A549 (cell line): ENCODE measurements around the gene CMC2. TPM values are rescaled to one million over a fixed set of nuclear protein-coding genes. Genes with fewer than 3 reads are reported as not detected.

ENCODE experiments used
- ATAC-seq, 2 experiments: fragments of 200-7000 bp in 1 of 2; fragments of >200 bp in 1 of 2; cut with Nextera tagmentation in 1 of 2; cut with Tn5 transposase in 1 of 2; 3 replicates each; pipeline versions ENCODE4 v1.8.0 to v1.9.1; 2018 to 2020; ENCODE audit warnings: mild to moderate bottlenecking in 1 of 2, moderate library complexity in 1 of 2
- CTCF ChIA-PET: fragments of 300-600 bp; sonication (Branson Sonifier 250); formaldehyde crosslinking; extraction: SDS; loops from one replicate; lab custom pipeline; 2021; ENCODE audit warnings: antibody characterized with exemption, inconsistent platforms; lab: Yijun Ruan, JAX
- POLR2A ChIA-PET: fragments of 350-600 bp; formaldehyde crosslinking; extraction: SDS; loops from one replicate; lab custom pipeline; 2021; ENCODE audit warnings: antibody characterized with exemption, inconsistent platforms; lab: Yijun Ruan, JAX
- DNase-seq, 2 experiments: peaks; one replicate each; pipeline versions ENCODE4 v3.0.0 to v3.0.0-alpha.2; 2011 to 2016; ENCODE audit warnings: low read depth in 1 of 2, low spot score in 1 of 2
- FAIRE-seq: peaks from 2 replicates; lab custom pipeline; 2011; peaks lifted over from hg19 to GRCh38; lab: Jason Lieb, UNC
- H3K27ac ChIP-seq, 2 experiments: fragments of >200 bp; sonication (Bioruptor Twin); formaldehyde crosslinking; 3 replicates each; pipeline ENCODE4 v1.5.1; 2016 to 2017
- H3K4me1 ChIP-seq: fragments of >200 bp; sonication (Bioruptor Twin); formaldehyde crosslinking; 3 replicates; pipeline ENCODE4 v1.6.1; 2016
- H3K4me2 ChIP-seq: fragments of >200 bp; sonication (Bioruptor Twin); formaldehyde crosslinking; 3 replicates; pipeline ENCODE4 v1.6.1; 2016
- H3K4me3 ChIP-seq: fragments of >200 bp; sonication (Bioruptor Twin); formaldehyde crosslinking; 3 replicates; pipeline ENCODE4 v1.5.1; 2016
- H3K9me3 ChIP-seq: fragments of >200 bp; sonication (Bioruptor Twin); formaldehyde crosslinking; 3 replicates; pipeline ENCODE4 v1.6.1; 2016
- CBX2 ChIP-seq: fragments of 200-600 bp; sonication (generic); IDR thresholded peaks from 2 replicates; pipeline ENCODE4 v1.6.1; 2016; ENCODE audit warnings: low read depth, mild to moderate bottlenecking, borderline replicate concordance
- CBX8 ChIP-seq: fragments of 200-600 bp; sonication (generic); IDR thresholded peaks from 2 replicates; pipeline ENCODE4 v1.6.1; 2016
- CEBPB ChIP-seq, 2 experiments: fragments of >200 bp in 1 of 2; sonication (Bioruptor Twin) in 1 of 2; formaldehyde crosslinking in 1 of 2; IDR thresholded peaks; 2 replicates each; pipeline ENCODE4 v1.6.1; 2012 to 2016
- CHD2 ChIP-seq: fragments of 150-350 bp; IDR thresholded peaks from 2 replicates; pipeline ENCODE4 v1.6.1; 2014; ENCODE audit warnings: low read length; ENCODE audit not compliant: partially characterized antibody
- CTCF ChIP-seq: fragments of >200 bp; sonication (Bioruptor Twin); formaldehyde crosslinking; IDR thresholded peaks from 3 replicates; pipeline ENCODE4 v1.5.1; 2016
- E2F6 ChIP-seq: IDR thresholded peaks from 2 replicates; pipeline ENCODE4 v1.6.1; 2012; ENCODE audit warnings: low read depth, borderline replicate concordance
- FOSB ChIP-seq: fragments of 250-450 bp; sonication (Bioruptor Pico); IDR thresholded peaks from 2 replicates; pipeline ENCODE4 v1.5.0; 2020; ENCODE audit warnings: mild to moderate bottlenecking, moderate library complexity
- FOSL2 ChIP-seq, 2 experiments: fragments of 450-650 bp in 1 of 2; fragments of >200 bp in 1 of 2; sonication (Bioruptor Twin) in 1 of 2; formaldehyde crosslinking; IDR thresholded peaks; 2 replicates each; pipeline versions ENCODE4 v1.5.0 to v1.6.1; 2016 to 2020; ENCODE audit warnings: mild to moderate bottlenecking in 1 of 2, moderate library complexity in 1 of 2
- GATA3 ChIP-seq: IDR thresholded peaks from 2 replicates; pipeline ENCODE4 v1.6.1; 2012; ENCODE audit warnings: borderline replicate concordance
- HDAC2 ChIP-seq: fragments of 200-600 bp; sonication (generic); IDR thresholded peaks from 2 replicates; pipeline ENCODE4 v1.6.1; 2016
- HOXB5 ChIP-seq: fragments of 250-450 bp; sonication (Bioruptor Pico); IDR thresholded peaks from 2 replicates; pipeline ENCODE4 v1.5.0; 2020; ENCODE audit warnings: mild to moderate bottlenecking, moderate library complexity
- JUN ChIP-seq, 2 experiments: fragments of >200 bp; sonication (Bioruptor Twin); formaldehyde crosslinking; IDR thresholded peaks; 2 replicates in 1 of 2; 3 replicates in 1 of 2; pipeline ENCODE4 v1.6.1; 2016 to 2017
- JUNB ChIP-seq: fragments of >200 bp; sonication (Bioruptor Twin); formaldehyde crosslinking; IDR thresholded peaks from 2 replicates; pipeline ENCODE4 v1.6.1; 2016
- KDM1A ChIP-seq: fragments of 200-600 bp; sonication (generic); IDR thresholded peaks from 2 replicates; pipeline ENCODE4 v1.6.1; 2016; ENCODE audit warnings: low read depth, mild to moderate bottlenecking
- MAX ChIP-seq: IDR thresholded peaks from 2 replicates; pipeline ENCODE4 v1.6.1; 2012
- PHF8 ChIP-seq: fragments of 200-600 bp; sonication (generic); IDR thresholded peaks from 2 replicates; pipeline ENCODE4 v1.6.1; 2016; ENCODE audit warnings: low read depth, mild to moderate bottlenecking, antibody characterized with exemption, moderate library complexity, borderline replicate concordance
- POLR2A ChIP-seq: IDR thresholded peaks from 2 replicates; pipeline ENCODE4 v1.6.1; 2012; ENCODE audit warnings: mild to moderate bottlenecking, low read length
- RARB ChIP-seq: fragments of 250-450 bp; sonication (Bioruptor Pico); IDR thresholded peaks from 2 replicates; pipeline ENCODE4 v1.8.0; 2021; ENCODE audit warnings: mild to moderate bottlenecking, moderate library complexity
- RCOR1 ChIP-seq: fragments of 150-350 bp; IDR thresholded peaks from 2 replicates; pipeline ENCODE4 v1.6.1; 2014; ENCODE audit warnings: antibody characterized with exemption, low read length, low read depth
- REST ChIP-seq: fragments of 200-600 bp; sonication (generic); IDR thresholded peaks from 2 replicates; pipeline ENCODE4 v1.6.1; 2016; ENCODE audit warnings: antibody characterized with exemption, mild to moderate bottlenecking, moderate library complexity
- RNF2 ChIP-seq: fragments of 200-600 bp; sonication (generic); IDR thresholded peaks from 2 replicates; pipeline ENCODE4 v1.6.1; 2016; ENCODE audit warnings: low read depth, mild to moderate bottlenecking, antibody characterized with exemption, moderate library complexity, borderline replicate concordance
- SMC3 ChIP-seq: fragments of >200 bp; sonication (Bioruptor Twin); formaldehyde crosslinking; IDR thresholded peaks from 3 replicates; pipeline ENCODE4 v1.6.1; 2018; ENCODE audit warnings: inconsistent platforms
- TP53 ChIP-seq: fragments of 250-450 bp; sonication (Bioruptor Pico); IDR thresholded peaks from 2 replicates; pipeline ENCODE4 v1.5.0; 2021; ENCODE audit warnings: mild to moderate bottlenecking, moderate library complexity
- USF2 ChIP-seq: fragments of 450-650 bp; IDR thresholded peaks from 2 replicates; pipeline ENCODE4 v1.6.1; 2014; ENCODE audit warnings: antibody characterized with exemption
- ZFP36 ChIP-seq: fragments of 450-650 bp; IDR thresholded peaks from 2 replicates; pipeline ENCODE4 v1.6.1; 2014; ENCODE audit warnings: borderline replicate concordance; ENCODE audit not compliant: partially characterized antibody
- WGBS: methylation state at CpG from one replicate; pipeline ENCODE4 v1.1.6; 2017; ENCODE audit errors: missing lambda C conversion rate; 5-methylcytosine and 5-hydroxymethylcytosine counted together
- polyA plus RNA-seq, 4 experiments: library from polyadenylated mRNA; depleted of rRNA in 3 of 4; stranded (reverse); fragments of >200 nt; fragmentation: RNase III in 1 of 4; extraction: RNeasy Plus Mini Kit Qiagen cat#74134 plus additional on column Dnase treatment in 1 of 4; gene quantifications; 2 replicates in 3 of 4; 3 replicates in 1 of 4; pipeline ENCODE4 v1.2.3, GENCODE V29; 2011 to 2017
- TF ChIP-seq, protein P1 (sequence below): IDR thresholded peaks from 2 replicates; pipeline ENCODE4 v1.6.1; 2012

CMC2 gene
- polyA plus RNA-seq, 2 of the 4 experiments (the other 2 are of a cell fraction): 143 to 207 TPM

DNA sequence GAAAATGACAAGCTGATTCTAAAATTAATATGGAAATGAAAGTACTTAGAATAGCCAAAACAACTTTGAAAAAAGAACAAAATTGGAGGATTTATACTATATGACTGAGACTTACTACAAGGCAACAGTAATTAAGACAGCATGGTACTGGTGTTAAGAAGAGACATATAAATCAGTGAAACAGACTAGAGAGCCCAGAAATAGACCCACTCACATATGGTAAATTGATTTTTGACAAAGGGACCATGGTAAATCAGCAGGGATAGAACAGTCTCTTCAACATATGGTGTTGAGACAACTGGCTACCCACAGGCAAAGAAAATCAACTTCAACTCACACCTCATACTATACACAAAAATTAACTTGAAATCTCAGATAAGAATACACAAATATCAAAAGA lies 12.9 kb downstream of the CMC2 start:
- peak overlapping the region; percentile 21; the same call in 1 of the 3 replicates for H3K4me3 ChIP-seq
- ATAC-seq: no peak
- H3K4me1 ChIP-seq: peaks cover 79% of the 10 kb centered on the region
- TF ChIP-seq MAX (no peak), TP53 (no peak), KDM1A (no peak), E2F6 (no peak), POLR2A (no peak), CBX8 (no peak), CBX2 (no peak), JUN (IDR thresholded peaks at IDR 0.05) (no peak), ZFP36 (no peak), PHF8 (no peak)
- no peaks in the 10 kb centered on the region for H3K9me3 ChIP-seq
- POLR2A ChIA-PET: interaction anchor here (1.3 to 2.0 kb wide), 2 partner anchors 10 to 13 kb away, joined by 5 to 6 read pairs; partner anchors contain the start of genes CENPN and CMC2
- no peak for FAIRE-seq
- CTCF ChIA-PET: interaction anchor here (0.6 to 2.4 kb wide), 8 partner anchors 9 to 744 kb away, joined by 3 to 19 read pairs (median 4); no protein-coding TSS in a partner anchor
- no peak for DNase-seq
- peak overlapping the region; percentile 76 for H3K4me2 ChIP-seq
- peak overlapping the region; percentile 60 to 78 for H3K27ac ChIP-seq

- WGBS: 2% methylated on average over 6 of the region's 6 CpGs
- DNase-seq: peak in 1 of 2 experiments; percentile 70
- ChIA-PET POLR2A (interaction anchor here (1.0 to 2.0 kb wide), 4 partner anchors 10 to 84 kb away, joined by 3 to 6 read pairs (median 4); partner anchors contain the start of genes ATMIN, C16orf46, CENPN and CMC2), CTCF (interaction anchor here (0.6 to 2.4 kb wide), 8 partner anchors 10 to 744 kb away, joined by 3 to 19 read pairs (median 4); no protein-coding TSS in a partner anchor)
- ATAC-seq: peak; percentile 89 to 92
- H3K27ac ChIP-seq: peak overlapping the region; percentile 60 to 78
- TF ChIP-seq CEBPB (IDR thresholded peaks at IDR 0.05) (peak in 1 of 2 experiments; percentile 44; a peak in 1 of 4 replicates), RNF2 (no peak), CHD2 (no peak), FOSL2 (IDR thresholded peaks at IDR 0.05) (no peak), FOSL2 (CRISPR knock-in tag; IDR thresholded peaks at IDR 0.05) (peak; percentile 52), TP53 (no peak), RCOR1 (no peak), HDAC2 (no peak), REST (no peak), RARB (CRISPR knock-in tag) (no peak), E2F6 (no peak), USF2 (no peak), HOXB5 (CRISPR knock-in tag) (no peak), JUNB (0 out of 2 replicates have a peak, but pooled peaks have one; percentile 14), CBX2 (no peak), MAX (peak; percentile 28; the same call in 1 of the 2 replicates), GATA3 (peak; percentile 24; the same call in 1 of the 2 replicates), FOSB (no peak), CTCF (no peak), SMC3 (no peak)
- TF ChIP-seq, protein P1, sequence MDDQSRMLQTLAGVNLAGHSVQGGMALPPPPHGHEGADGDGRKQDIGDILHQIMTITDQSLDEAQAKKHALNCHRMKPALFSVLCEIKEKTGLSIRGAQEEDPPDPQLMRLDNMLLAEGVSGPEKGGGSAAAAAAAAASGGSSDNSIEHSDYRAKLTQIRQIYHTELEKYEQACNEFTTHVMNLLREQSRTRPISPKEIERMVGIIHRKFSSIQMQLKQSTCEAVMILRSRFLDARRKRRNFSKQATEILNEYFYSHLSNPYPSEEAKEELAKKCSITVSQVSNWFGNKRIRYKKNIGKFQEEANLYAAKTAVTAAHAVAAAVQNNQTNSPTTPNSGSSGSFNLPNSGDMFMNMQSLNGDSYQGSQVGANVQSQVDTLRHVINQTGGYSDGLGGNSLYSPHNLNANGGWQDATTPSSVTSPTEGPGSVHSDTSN: no peak
- H3K9me3 ChIP-seq: no peaks in the 10 kb centered on the region
- peaks cover 77% of the 10 kb centered on the region for H3K4me1 ChIP-seq
- no peak for FAIRE-seq
- peak overlapping the region; percentile 76 for H3K4me2 ChIP-seq
- H3K4me3 ChIP-seq: peak overlapping the region; percentile 21; the same call in 1 of the 3 replicates
These were observed 13.4 kb downstream of the CMC2 start for GRCh38 chr16:80993307-80993706.
